ENCODE results near the gene ZFP36L2.
"Not testable (repeated sequence)": the region's sequence is repeated elsewhere in the genome, so short reads cannot be mapped to it uniquely, and the experiment has no call there.

ZFP36L2 gene

DNA sequence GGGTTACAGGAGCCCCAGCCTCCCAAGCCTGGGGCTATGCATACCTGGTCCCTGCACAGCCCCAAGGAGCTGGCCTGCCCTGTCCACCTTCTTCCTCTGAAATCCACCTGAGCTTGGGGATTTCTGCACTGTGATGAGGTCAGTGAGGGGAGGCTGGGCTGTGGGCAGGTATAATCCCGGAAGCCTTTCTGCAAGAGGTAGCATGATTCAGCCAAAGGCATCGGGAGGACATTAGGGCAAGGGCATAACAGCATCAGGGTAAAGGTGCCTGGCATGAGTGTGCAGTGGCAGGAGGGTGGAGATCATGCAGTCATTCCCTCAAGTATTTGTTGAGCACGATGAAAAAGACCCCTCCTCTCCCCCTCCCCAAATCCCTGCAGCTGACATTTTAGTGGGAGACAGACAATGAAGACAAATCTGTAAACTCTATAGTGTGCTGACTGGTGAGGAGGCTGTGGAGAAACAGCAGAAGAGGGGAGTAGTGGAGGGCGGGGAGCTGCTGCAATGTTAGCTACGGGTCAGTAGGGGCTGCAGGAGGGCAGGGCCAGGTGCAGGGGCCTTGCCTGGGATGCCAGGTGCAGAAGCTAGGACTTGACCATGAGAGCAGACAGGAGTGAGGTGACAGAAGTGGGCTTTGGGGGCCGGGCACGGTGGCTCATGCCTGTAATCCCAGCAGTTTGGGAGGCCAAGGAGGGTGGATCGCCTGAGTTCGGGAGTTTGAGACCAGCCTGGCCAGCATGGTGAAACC, 18.7 kb downstream of the ZFP36L2 start:
- no peak for DNase-seq (ENCODE audit: low read depth)

DNA sequence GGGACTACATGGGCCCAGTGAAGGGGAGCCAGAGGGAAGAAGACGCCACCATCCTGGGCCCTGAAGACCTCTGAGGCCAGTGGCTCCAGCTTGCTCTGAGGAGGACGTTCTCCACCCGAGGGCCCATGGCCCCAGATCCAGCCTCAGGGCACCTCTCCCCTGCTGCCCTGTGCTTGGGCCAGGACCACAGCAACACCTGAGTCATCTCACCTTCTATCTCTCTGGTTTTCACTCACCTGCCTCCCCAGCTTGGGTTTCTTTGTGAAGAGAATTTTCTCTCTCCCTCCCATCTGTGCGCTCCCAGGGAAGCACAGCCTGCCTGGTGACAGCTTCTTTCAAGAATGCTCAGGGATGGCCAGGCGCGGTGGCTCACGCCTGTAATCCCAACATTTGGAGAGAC, 19.8 kb downstream of the ZFP36L2 start:
- DNase-seq (ENCODE audit: low read depth), result no peak

DNA sequence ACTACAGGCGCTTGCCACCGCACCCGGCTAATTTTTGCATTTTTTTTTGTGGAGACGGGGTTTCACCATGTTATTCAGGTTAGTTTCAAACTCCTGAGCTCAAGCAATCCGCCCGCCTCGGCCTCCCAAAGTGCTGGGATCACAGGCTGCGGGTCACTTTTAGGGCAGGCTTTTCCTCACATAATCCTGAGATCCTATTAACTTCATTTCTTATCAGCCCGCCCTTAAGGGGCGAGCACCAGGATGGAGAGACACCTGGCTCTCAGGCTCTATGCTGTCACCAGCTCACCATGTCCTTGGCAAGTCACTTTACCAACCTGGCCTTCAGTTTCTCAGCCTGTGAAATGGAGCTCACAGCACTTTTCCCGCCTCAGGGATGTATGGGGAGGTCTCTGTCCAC, 23.0 kb downstream of the ZFP36L2 start:
- DNase-seq (ENCODE audit: low read depth), result no peak

DNA sequence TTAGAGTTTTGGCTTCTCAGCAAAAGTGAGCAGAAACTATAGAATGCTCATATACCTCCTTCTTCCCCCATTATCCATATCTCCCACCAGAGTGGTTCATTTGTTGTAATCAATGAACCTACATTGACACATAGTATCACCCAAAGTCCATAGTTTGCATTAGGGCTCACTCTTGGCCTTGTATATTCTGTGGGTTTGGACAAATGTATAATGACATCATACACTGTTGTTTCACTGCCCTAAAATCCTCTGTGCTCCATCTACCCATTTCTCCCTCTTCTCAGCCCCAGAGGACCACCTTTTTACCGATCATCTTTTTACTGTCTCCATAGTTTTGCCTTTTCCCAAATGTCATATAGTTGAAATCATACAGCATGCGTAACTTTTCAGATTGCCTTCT, 24.1 kb downstream of the ZFP36L2 start:
- DNase-seq (ENCODE audit: low read depth), result no peak

DNA sequence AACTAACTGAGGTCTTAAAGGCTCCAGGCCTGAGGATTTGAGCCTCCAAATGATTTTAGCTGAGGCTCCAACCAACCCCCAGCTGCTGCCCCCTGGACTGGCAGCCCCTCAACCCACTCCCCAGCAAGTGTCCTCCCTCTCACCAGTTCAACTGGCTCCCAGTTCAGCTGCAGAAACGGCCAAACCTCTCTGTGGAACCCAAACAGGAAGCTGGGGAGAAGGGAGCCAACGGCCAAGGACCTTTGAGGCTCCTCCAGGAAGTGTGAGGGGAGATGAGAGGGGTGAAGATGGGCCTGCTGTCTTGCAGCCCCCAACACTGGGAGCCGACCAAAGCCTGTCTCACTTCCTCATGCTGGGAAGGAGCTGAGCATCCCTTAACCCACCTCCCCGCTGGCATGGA, 24.9 kb downstream of the ZFP36L2 start:
- no peak for DNase-seq (ENCODE audit: low read depth)

DNA sequence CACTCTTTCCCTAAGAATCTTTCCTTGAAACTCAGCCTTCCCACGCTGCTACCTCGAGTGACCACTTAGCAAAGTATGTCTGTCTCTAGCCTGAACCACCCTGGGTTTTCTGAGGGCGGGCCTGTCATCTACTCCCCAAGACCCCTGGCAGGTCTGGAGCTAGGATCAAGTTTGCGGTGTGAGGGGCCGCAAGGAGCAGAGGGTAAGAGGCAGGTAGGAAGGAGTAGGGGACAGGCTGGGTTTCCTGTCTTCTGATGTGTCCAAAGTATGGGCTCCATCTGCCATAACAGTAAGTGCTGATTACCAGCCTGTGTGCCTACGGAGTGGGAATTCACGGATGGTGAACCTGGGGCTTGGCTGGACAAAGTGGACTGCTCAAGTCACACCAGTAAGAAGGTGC, 25.4 kb downstream of the ZFP36L2 start:
- DNase-seq (ENCODE audit: low read depth), result no peak

DNA sequence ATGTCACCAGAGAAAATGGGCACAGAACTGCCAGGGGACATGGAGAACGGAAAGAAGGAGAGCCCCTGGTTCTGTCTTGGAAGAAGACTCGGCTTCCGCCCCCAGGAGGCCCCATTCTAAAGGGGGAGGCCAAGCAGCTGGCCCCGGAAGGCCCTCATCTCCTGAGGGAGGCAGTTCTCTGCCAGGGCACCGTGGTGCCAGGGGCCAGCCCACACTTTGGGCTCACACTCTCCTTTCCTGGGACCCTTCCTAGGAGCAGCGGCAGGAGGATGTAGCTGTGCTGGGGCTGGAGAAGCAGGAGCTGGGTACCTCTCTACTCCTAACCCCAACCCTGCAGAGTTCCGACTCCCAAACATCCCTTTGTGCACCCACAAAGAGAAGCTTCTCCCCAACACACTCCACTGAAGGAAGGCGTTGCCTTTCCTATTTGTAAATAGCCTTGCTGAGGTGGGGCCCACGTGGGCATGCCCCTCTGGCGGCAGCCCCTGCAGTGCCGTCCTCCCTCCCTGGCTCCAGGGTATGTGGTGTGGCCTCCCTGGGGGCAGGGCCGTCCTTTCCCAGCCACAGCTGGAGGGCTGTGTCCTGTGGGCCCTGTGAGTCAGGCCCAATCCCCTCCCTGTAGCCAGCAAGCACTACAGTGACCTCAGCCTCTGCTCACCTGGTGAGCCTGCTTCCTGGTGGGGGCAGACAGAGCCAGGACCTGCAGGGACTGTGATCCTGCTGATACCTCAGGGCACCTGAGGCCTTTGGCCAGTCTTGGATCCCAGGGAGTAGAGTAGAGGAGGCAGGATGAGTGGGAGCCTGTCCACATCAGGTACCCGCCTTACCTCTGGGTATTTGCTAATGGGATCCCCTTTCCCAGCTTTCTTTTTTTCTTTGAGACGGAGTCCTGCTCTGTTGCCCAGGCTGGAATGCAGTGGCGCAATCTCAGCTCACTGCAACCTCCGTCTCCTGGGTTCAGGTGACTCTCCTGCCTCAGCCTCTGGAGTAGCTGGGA, 26.6 kb downstream of the ZFP36L2 start:
- DNase-seq (ENCODE audit: low read depth), result no peak

DNA sequence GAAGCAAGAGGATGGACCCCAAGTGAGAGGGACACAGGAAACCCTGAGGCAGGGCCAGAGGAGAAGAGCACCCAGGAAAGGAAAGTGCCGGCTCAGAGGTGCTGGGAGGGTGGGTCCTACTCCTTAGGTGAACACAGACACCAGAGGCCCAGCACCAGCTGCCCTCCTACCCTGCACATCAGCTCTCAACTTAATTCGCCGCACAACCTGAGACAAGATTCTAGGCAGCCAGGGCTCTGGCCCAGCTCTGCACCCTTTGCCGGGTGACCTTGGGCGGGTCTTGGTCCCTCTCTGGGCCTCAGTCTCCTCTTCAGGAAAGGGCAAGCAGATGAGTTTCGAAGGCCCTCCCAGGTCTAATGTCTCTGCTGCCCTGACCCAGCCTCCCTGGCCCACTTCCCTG, 28.1 kb downstream of the ZFP36L2 start:
- DNase-seq (ENCODE audit: low read depth), result no peak

DNA sequence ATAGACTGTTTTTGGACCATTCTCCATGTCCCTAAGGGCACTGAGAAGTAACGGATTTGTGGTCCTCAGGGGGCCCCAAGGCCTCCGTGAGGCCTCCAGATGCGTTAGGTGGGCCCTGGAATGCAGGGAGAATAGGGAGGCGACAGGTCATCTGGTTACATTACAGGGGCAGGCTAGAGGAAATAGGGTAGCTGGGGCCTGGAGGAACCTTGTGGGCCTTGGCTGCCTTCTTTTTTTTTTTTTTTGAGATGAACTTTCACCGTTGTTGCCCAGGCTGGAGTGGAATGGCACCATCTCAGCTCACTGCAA, 28.9 kb downstream of the ZFP36L2 start:
- DNase-seq (ENCODE audit: low read depth), result no peak

DNA sequence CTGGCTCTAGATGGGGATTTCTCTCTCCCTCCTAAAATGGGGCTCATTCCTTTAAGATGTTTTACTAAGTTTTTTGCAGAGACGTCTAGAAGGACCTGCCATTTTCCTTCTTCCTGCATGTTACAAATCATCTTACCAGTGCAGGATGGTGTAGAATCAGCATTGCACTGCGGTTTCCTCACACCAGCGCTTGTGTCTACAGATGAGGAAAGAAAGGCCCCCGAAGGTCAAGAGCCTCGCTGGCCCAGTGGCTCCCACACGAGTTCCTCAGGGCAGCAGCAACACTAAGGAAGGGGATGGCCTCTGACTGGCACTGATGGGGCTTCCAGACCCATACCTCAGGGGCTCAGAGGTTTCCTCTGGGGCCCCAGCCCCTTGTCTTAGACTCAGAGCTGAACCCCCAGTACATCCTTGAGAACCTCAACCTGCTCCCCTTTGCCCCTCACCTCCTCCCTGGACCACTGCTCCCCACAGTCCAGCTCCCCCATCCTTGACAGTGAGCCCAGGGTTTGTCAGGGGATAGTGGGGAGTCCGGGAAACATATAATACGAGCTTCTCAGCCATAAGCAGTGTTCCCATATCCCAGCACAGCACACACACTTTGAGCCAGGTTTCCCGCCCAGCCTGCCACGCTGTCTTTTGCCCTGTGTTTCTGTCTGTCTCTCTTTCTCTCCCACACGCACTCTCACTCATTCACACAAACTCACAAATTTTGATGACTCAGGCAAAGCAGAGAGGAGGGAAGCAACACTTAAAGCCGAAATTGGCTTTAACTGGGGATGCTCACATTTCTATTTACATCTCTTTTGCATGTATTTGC, 29.4 kb downstream of the ZFP36L2 start:
- DNase-seq (ENCODE audit: low read depth), result no peak

DNA sequence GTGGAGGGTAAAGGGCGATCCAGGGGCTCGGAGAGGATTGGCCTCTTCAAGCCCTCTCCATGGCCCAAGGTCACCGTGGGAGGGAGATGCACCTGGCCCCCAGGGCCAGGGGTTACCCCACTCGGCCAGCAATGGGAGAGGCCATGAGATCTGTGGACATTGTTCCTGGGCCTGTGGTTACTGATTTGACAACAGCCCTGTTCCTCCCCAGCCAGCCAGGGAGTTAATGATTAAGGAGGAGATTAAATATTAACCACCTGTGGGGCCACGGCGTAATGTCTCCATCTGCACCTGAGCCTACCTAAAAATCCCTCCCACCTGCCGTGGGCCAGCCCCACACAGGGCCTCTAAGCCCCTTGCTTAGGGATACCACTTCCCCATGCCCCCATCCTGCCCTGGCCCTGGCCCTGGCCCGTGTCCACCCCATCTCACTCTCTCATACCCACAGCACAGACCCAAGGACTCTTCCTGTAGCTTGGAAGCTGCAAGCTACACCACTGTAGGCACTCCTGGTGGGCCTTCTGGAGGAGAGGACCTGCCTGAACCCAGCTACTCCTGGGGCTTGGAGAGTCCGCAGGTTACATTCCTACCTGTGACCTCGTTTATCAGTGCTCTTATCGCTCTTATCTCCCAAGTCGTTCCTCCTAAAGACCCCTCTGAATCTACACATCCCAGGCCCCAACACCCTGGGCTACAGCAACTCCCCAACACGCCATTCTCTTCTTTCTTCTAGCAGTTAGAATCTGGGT, 32.1 kb downstream of the ZFP36L2 start:
- no peak for DNase-seq (ENCODE audit: low read depth)

DNA sequence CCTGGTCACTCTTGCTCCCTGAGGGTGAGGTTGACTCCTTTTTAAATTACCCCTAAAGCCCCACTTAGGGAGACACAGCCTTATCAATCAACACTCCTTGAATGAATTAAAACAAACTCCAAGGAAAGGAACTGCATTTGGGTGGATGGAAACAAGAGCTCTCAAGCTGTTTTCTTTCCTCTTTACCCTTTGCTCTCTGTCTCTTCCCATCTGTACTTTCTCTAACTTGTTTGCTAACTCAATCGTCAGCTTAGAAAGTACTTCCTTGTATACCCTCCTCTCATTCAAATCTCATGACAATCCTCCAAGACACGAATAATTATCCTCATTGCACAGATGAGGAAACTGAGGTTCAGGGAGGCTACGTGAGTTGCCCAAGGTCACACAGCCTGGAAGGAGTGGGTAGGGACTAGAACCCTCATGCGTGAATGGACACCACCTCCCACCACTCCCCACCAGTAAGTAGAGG, 32.7 kb downstream of the ZFP36L2 start:
- DNase-seq (ENCODE audit: low read depth), result no peak

DNA sequence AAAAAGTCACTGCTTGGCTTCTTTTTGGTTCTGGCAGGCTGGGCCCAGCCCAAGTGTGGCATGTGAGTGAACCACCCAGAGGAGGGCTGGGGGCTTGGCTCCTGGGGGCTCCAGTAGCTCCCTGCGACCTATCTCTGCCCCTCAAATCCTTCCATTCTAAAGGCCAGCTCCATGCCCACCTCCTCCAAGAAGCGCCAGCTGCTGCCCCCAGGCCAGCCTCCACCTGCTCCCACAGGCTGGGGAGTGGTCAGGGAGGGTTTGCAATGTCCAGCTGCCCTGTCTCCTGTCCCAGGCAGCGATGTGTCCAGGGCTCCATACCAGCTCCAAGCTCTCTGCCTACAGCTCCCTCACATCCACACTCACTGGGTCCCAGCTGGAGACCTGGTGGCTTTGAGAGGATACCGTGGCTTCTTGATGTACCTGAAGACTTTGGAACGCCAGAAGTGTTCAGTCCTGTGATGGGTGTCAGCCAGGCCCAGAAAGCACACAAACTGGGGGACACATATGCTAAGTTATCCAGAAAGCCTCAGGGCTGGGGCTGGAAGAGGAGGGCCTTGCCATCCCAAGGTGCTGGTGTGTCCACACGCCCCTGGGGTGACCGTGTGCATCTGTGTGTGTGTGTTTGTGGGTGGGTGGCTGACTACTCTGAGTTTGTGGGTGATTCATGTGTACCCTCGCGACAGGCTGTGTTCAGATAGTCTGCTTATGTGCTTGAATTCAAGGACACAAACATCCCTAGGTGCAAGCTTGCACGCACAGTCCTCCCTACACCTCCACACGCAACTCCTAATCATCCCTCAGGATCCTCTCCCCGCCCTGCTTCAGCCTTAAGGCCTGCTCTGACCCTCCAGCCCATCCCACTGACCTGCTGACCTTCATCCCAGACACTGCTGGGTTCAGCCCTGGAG, 33.4 kb downstream of the ZFP36L2 start:
- DNase-seq (ENCODE audit: low read depth), result no peak

DNA sequence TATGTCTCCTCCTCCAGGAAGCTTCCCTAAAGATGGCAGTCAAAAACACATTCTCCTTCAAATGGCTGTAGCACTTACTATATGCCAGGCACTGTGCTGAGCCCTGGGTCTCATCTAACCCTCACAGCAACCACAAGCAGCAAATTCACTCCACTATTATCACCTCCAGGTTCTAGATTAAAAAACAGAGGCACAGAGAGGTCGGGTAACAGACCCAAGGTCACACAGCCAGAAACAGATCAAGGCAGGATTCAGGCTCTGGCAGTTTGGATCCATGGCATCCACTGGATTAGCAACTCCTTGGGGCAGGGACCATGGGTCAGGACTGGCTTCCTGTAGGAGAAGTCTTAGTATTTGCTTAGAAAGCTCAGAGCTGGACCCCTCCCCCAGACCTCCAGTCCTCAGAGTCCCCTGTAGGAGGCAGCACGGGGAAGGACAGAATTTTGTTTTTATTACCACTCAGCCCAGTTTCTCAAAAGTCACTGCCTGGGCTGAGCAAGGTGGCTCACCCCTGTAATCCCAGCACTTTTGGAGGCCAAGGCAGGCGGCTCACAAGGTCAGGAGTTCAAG, 34.4 kb downstream of the ZFP36L2 start:
- no peak for DNase-seq (ENCODE audit: low read depth)

DNA sequence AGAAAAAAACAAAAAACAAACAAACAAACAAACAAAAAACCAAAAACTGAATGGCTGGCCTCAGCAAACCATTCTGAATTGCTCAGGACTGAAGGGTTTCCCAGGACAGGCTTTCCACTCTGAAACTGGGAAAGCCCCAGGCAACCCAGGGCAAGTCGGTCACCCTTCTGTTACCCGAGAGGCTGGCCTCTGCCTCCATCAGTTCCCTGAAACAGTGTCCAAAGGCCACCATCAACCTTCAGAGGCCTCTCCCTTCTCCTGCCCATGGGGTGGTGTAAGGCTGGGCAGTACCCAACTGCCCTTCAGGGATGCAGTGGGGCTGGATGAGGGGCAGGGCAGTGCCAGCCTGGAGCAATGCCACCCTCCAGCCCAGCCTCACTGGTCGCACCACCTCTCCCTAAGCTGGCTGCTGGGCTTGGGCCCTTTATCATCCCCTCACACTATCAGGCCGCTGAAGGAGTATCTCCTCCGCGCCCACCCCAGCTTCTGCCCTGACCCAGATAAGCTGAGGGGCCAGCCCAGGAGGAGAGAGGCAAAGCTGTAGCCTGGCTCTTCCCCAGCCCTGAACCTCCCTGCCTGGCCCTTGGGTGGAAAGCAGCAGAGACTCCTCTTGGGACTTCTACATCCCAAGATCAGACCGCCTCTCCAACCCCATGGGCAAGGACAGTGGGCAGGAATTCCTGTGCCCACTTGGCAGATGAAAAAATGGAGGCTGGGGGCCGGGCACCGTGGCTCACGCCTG, 35.9 kb downstream of the ZFP36L2 start:
- no peak for DNase-seq (ENCODE audit: low read depth)

DNA sequence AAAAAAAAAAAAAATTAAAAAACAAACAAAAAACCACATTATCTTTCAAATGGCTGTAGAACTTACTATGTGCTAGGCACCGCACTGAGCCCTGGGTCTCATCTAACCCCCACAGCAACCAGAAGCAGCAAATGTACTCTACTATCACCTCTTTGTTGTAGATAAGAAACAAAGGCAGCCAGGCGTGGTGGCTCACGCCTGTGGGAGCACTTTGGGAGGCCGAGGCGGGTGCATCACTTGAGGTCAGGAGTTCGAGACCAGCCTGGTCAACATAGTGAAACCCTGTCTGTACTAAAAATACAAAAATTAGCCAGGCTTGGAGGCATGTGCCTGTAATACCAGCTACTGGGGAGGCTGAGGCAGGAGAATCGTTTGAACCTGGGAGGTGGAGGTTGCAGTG, 36.5 kb downstream of the ZFP36L2 start:
- DNase-seq (ENCODE audit: low read depth), result not testable (repeated sequence)

DNA sequence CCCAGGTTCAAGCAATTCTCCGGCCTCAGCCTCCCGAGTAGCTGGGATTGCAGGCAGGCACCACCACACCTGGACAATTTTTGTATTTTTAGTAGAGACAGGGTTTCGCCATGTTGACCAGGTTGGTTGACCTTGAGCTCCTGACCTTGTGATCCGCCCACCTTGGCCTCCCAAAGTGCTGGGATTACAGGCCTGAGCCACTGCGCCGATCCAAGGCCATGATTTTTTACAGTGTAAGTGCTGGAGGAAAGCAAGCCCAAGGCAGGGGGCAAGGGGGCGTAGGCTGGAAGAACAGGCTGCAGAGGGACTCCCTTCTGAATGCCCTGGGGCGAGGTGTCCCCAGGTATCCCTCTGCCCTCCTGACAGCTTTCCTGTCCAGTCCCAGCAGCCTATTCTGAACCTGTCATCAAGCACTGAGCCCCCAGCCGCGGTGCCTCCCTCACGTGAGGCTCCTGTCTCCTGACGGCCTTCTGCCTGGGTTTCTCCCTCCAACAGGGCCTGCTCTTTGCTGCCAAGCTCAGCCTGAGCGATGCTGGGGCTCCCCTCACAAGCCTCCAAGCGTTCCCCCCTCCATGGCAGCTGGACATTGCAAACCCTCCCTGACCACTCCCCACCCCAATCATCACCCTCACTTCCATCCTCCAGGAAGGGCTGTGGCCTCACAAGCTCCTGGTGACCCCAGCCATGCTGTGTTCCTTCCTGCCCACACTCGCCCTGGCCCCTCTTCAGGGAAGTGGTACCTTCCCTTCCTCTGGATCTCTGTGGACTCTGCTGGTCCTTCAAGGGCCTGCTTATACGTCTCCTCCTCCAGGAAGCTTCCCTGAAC, 37.6 kb downstream of the ZFP36L2 start:
- no peak for DNase-seq (ENCODE audit: low read depth)

DNA sequence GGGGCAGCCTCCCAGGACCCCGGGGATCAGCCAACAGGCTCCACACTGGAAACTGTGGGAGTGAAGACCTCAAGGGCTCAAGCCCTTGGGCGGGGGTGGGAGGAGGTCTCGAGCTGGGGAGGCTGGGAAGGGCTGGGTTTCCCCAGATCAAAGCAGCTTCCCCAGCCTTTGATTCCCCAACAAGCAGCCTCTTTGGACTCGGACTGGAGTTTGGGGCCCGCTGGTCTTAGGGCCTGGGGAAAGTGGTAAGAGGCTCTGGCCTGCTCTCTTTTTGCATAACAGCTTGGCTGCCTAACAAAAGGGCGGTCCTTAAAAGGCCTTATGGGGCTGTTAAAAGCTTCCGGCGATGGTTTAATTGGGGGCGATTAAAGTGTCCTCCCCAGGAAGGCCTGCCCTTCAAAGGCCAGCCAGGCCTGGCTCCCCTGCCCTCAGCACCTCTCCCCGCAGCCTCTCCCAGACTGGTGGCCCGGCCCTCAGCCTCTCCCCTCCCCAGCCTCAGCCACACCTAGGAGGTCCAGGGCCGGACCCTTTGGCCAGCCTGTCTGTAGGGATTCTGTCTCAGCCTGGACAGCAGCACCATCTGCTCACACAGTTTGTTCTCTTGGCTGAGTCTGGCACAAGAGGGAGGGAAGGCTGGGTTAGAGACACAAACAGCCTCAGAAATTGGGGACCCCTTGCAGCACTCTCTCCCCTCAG, 39.6 kb downstream of the ZFP36L2 start:
- DNase-seq (ENCODE audit: low read depth), result no peak

Data from iris pigment epithelial cell (primary cell).